Nephron progenitor cell (in vitro differentiated cells): ENCODE results near the gene SHH.

Experiments
- DNase-seq: peaks from one replicate; pipeline ENCODE4 v3.0.0; 2021
- H3K27ac Mint-ChIP-seq: 2 replicates; pipeline ENCODE4 v1.8.0; 2021; ENCODE audit warnings: mild to moderate bottlenecking, moderate library complexity, mixed read lengths
- H3K27me3 Mint-ChIP-seq: 2 replicates; pipeline ENCODE4 v1.8.0; 2021; ENCODE audit warnings: mild to moderate bottlenecking, low read depth, mixed read lengths; ENCODE audit not compliant: poor library complexity
- H3K36me3 Mint-ChIP-seq: 2 replicates; pipeline ENCODE4 v1.8.0; 2021; ENCODE audit warnings: low read depth, mixed read lengths
- H3K4me1 Mint-ChIP-seq: 2 replicates; pipeline ENCODE4 v1.8.0; 2021; ENCODE audit warnings: mixed read lengths
- H3K4me3 Mint-ChIP-seq: 2 replicates; pipeline ENCODE4 v1.8.0; 2021; ENCODE audit warnings: mild to moderate bottlenecking, moderate library complexity, mixed read lengths
- H3K9me3 Mint-ChIP-seq: 2 replicates; pipeline ENCODE4 v1.8.0; 2021; ENCODE audit warnings: mild to moderate bottlenecking, moderate library complexity, mixed read lengths
- CTCF ChIP-seq: fragments of 200-600 bp; sonication (generic); IDR thresholded peaks from 2 replicates; pipeline ENCODE4 v1.5.0; 2021; ENCODE audit warnings: antibody characterized with exemption

Gene SHH

DNA sequence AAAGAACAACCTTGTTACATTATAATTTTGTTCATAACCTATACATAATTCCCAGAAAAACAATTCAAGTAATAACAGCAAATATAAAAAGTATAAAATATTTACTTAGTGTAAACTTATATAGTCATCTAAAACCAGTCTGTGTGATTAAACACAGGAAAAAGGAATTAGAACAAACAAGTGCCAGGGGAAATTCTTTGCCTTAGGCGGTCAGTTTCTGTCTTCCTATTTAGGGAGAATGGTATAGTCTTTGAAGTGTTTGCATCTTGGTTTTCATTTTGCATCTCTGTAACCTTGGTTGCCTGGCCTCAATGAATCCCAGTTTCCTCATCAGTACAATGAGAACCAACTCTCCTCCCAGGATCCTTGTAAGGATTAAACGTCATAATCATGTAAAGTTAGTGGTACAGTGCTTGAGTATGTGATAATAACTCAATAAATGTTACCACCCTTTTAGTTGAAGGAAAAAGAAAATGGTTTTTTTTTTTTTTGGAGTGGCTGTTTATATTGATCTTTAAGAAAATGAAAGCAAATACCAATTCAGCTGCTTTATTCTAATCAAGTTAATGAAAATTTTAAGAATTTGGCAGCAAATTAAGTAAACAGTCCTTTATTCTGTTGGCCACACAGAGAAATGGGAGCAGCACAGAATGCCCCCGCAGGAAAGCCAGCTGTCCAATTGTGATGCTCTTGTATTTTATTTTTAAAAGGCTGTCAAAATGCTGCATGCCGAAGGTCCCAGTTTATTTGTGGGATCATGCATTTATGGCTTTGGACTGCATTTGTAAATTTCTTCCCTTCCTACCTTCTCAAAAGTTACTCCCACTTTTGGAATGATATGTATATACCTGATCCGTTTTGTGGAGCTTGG is 61.8 kb downstream of the SHH start:
- Mint-ChIP-seq H3K9me3 (no peaks in the 10 kb centered on the region), H3K4me1 (peaks cover 18% of the 10 kb centered on the region), H3K4me3 (no peak overlapping the region), H3K27me3 (no peaks in the 10 kb centered on the region), H3K36me3 (peaks cover 61% of the 10 kb centered on the region), H3K27ac (no peak overlapping the region)
- no peak for DNase-seq
- no peak for TF ChIP-seq CTCF
